Vagina (tissue), 2 donors: ENCODE data around the gene CD151.

Source experiments
- CTCF ChIP-seq, 3 experiments: fragments of 450-650 bp in 2 of 3; fragments of 200-600 bp in 1 of 3; sonication (generic) in 1 of 3; IDR thresholded peaks; one replicate each; pipeline ENCODE4 v1.5.1; 2017 to 2019; ENCODE audit warnings: antibody characterized with exemption in 3 of 3, mild to moderate bottlenecking in 2 of 3, moderate library complexity in 2 of 3
- POLR2A ChIP-seq, 2 donors: fragments of 450-650 bp; IDR thresholded peaks; one replicate each; pipeline ENCODE4 v1.6.1; 2017; ENCODE audit warnings: antibody characterized with exemption in 2 of 2, mild to moderate bottlenecking in 2 of 2, moderate library complexity in 2 of 2

GRCh38 chr11:846496-847098, 13.8 kb downstream of the CD151 start:
- TF ChIP-seq CTCF (IDR thresholded peaks at IDR 0.05) (no peak), POLR2A (IDR thresholded peaks at IDR 0.05) (no peak)
